HCT116 (cell line): ENCODE data around the gene ACTN2. TPM values are rescaled to one million over a fixed set of nuclear protein-coding genes. Genes with fewer than 3 reads are reported as not detected.

Experiments used
- ATAC-seq: fragments of 200-7000 bp; cut with Tn5 transposase; 2 replicates; pipeline ENCODE4 v1.9.1; 2020; ENCODE audit warnings: mild to moderate bottlenecking, moderate library complexity
- BruUV-seq: library from RNA; stranded (reverse); fragments of 400-500 nt; replicated peaks from 2 replicates; lab custom pipeline; 2021; lab: Mats Ljungman, UMichigan
- CTCF ChIA-PET: fragments of 300-600 bp; sonication (Branson Sonifier 250); formaldehyde crosslinking; loops from one replicate; lab custom pipeline; 2021; ENCODE audit warnings: antibody characterized with exemption; lab: Charles Lee
- POLR2A ChIA-PET: fragments of 300-600, 350-600 bp; sonication (Branson Sonifier 250); formaldehyde crosslinking; loops from one replicate; lab custom pipeline; 2021; ENCODE audit warnings: antibody characterized with exemption; lab: Charles Lee
- RAD21 ChIA-PET, 2 experiments: fragments of 300-600 bp; sonication (Branson Sonifier 250); formaldehyde crosslinking; loops; one replicate each; lab custom pipeline; 2023; ENCODE audit warnings: low total read pairs in 2 of 2; ENCODE audit not compliant: uncharacterized antibody in 2 of 2, unreplicated experiment in 2 of 2, low non-redundant PET in 1 of 2; lab: Charles Lee
- DNase-seq: peaks from one replicate; pipeline ENCODE4 v3.0.0-alpha.2; 2010; ENCODE audit warnings: low read depth, low spot score
- H2AFZ ChIP-seq: fragments of 200-600 bp; shearing (Covaris generic), sonication (generic); 2 replicates; pipeline ENCODE4 v1.6.1; 2017; ENCODE audit warnings: low read depth, mixed run types, mixed read lengths, antibody characterized with exemption, low read length; ENCODE audit not compliant: poor library complexity, severe bottlenecking
- H3K27ac ChIP-seq: 2 replicates; pipeline ENCODE4 v1.5.1; 2012; ENCODE audit warnings: low read depth, low read length
- H3K27me3 ChIP-seq: fragments of 200-600 bp; sonication (generic); 2 replicates; pipeline ENCODE4 v1.6.1; 2016; ENCODE audit warnings: mixed run types, low read length, mixed read lengths; ENCODE audit not compliant: insufficient read depth
- H3K36me3 ChIP-seq, 2 experiments: fragments of 200-500 bp in 1 of 2; fragments of 200-600 bp in 1 of 2; sonication (Bioruptor generic) in 1 of 2; sonication (generic) in 1 of 2; 2 replicates each; pipeline versions ENCODE4 v1.5.1 to v1.6.1; 2014 to 2016; ENCODE audit warnings: low read length in 2 of 2, inconsistent platforms in 1 of 2, mixed read lengths in 1 of 2, mixed run types in 1 of 2; ENCODE audit not compliant: insufficient read depth in 2 of 2, control insufficient read depth in 1 of 2
- H3K4me1 ChIP-seq, 2 experiments: fragments of 200-600 bp in 1 of 2; sonication (generic) in 1 of 2; 2 replicates each; pipeline versions ENCODE4 v1.5.1 to v1.6.1; 2012 to 2017; ENCODE audit warnings: low read length in 2 of 2, inconsistent platforms in 1 of 2, mild to moderate bottlenecking in 1 of 2, mixed read lengths in 1 of 2, mixed run types in 1 of 2, moderate library complexity in 1 of 2; ENCODE audit not compliant: insufficient read depth in 2 of 2, control insufficient read depth in 1 of 2
- H3K4me2 ChIP-seq: fragments of 200-600 bp; sonication (generic); 2 replicates; pipeline ENCODE4 v1.6.1; 2017; ENCODE audit warnings: mixed run types, low read length, mixed read lengths
- H3K4me3 ChIP-seq, 2 experiments: fragments of 200-600 bp in 1 of 2; sonication (generic) in 1 of 2; replicated peaks in 1 of 2; 2 replicates each; pipeline ENCODE4 v1.5.1; 2011 to 2016; ENCODE audit warnings: low read length in 2 of 2, control low read depth in 1 of 2, low read depth in 1 of 2, mild to moderate bottlenecking in 1 of 2, mixed read lengths in 1 of 2, mixed run types in 1 of 2
- H3K79me2 ChIP-seq: fragments of 200-600 bp; sonication (generic); 2 replicates; pipeline ENCODE4 v1.6.1; 2017; ENCODE audit warnings: mild to moderate bottlenecking, mixed run types, low read length, moderate library complexity, mixed read lengths; ENCODE audit not compliant: insufficient read depth
- H3K9ac ChIP-seq: fragments of 200-600 bp; sonication (generic); 2 replicates; pipeline ENCODE4 v1.6.1; 2016; ENCODE audit warnings: low read length, mixed read lengths
- H3K9me2 ChIP-seq: fragments of 200-600 bp; sonication (generic), shearing (Covaris generic); 2 replicates; pipeline ENCODE4 v1.6.1; 2017; ENCODE audit warnings: mixed run types, mild to moderate bottlenecking, moderate library complexity; ENCODE audit not compliant: insufficient read depth
- H3K9me3 ChIP-seq, 2 experiments: fragments of 200-500 bp in 1 of 2; fragments of 200-600 bp in 1 of 2; sonication (Bioruptor generic) in 1 of 2; sonication (generic) in 1 of 2; 2 replicates each; pipeline ENCODE4 v1.6.1; 2014 to 2017; ENCODE audit warnings: low read length in 2 of 2, mixed read lengths in 2 of 2, inconsistent platforms in 1 of 2, low read depth in 1 of 2, mild to moderate bottlenecking in 1 of 2, mixed run types in 1 of 2, moderate library complexity in 1 of 2; ENCODE audit not compliant: control insufficient read depth in 1 of 2, insufficient read depth in 1 of 2
- H4K20me1 ChIP-seq: fragments of 200-600 bp; sonication (generic), shearing (Covaris generic); 2 replicates; pipeline ENCODE4 v1.6.1; 2017; ENCODE audit warnings: mixed run types, mild to moderate bottlenecking, moderate library complexity; ENCODE audit not compliant: insufficient read depth
- CBX3 ChIP-seq: IDR thresholded peaks from 2 replicates; pipeline ENCODE4 v1.6.1; 2012; ENCODE audit warnings: low read depth
- CEBPB ChIP-seq: IDR thresholded peaks from 2 replicates; pipeline ENCODE4 v1.6.1; 2012; ENCODE audit warnings: low read depth
- EGR1 ChIP-seq: IDR thresholded peaks from 2 replicates; pipeline ENCODE4 v1.6.1; 2012; ENCODE audit warnings: low read depth
- FOSL1 ChIP-seq: IDR thresholded peaks from 2 replicates; pipeline ENCODE4 v1.6.1; 2012; ENCODE audit warnings: low read depth
- JUND ChIP-seq: IDR thresholded peaks from 2 replicates; pipeline ENCODE4 v1.6.1; 2012
- POLR2A ChIP-seq: IDR thresholded peaks from 2 replicates; pipeline ENCODE4 v1.7.0; 2011; ENCODE audit warnings: borderline replicate concordance; ENCODE audit not compliant: insufficient read depth, insufficient read length; ENCODE audit errors: extremely low read depth
- POLR2AphosphoS5 ChIP-seq: IDR thresholded peaks from 2 replicates; pipeline ENCODE4 v1.6.1; 2011; ENCODE audit warnings: mild to moderate bottlenecking, low read depth, low read length, moderate library complexity
- RAD21 ChIP-seq: IDR thresholded peaks from 2 replicates; pipeline ENCODE4 v1.6.1; 2012; ENCODE audit warnings: low read depth, mild to moderate bottlenecking
- SIN3A ChIP-seq: IDR thresholded peaks from 2 replicates; pipeline ENCODE4 v1.6.1; 2012; ENCODE audit warnings: low read depth
- SP1 ChIP-seq: IDR thresholded peaks from 2 replicates; pipeline ENCODE4 v1.6.1; 2012; ENCODE audit warnings: low read depth
- SRF ChIP-seq: IDR thresholded peaks from 2 replicates; pipeline ENCODE4 v1.6.1; 2012; ENCODE audit warnings: low read depth
- YY1 ChIP-seq: IDR thresholded peaks from 2 replicates; pipeline ENCODE4 v1.6.1; 2011; ENCODE audit warnings: low read length, low read depth, moderate library complexity, mild to moderate bottlenecking; ENCODE audit not compliant: insufficient replicate concordance; ENCODE audit errors: extremely low read depth
- ZFX ChIP-seq: fragments of 450-650 bp; IDR thresholded peaks from 2 replicates; pipeline ENCODE4 v1.6.1; 2017
- ZNF274 ChIP-seq: fragments of 200-500 bp; sonication (Bioruptor generic); IDR thresholded peaks from 2 replicates; pipeline ENCODE4 v1.6.1; 2014; ENCODE audit warnings: mild to moderate bottlenecking, low read depth, low read length, inconsistent platforms
- intact Hi-C: fragments of 100-400 bp; cut with micrococcal nuclease; formaldehyde crosslinking; loops from 2 replicates; pipeline ENCODE4 v1.10.0; 2022
- total RNA-seq: library from RNA; stranded (reverse); gene quantifications from one replicate; pipeline ENCODE4 v1.2.1, GENCODE V29; 2021; ENCODE audit not compliant: unreplicated experiment
- TF ChIP-seq, protein P1 (sequence below): IDR thresholded peaks from 2 replicates; pipeline ENCODE4 v1.6.1; 2012; ENCODE audit warnings: low read depth
- TF ChIP-seq, protein P2 (sequence below), 3 experiments: fragments of 200-600 bp in 1 of 3; sonication (generic) in 1 of 3; IDR thresholded peaks in 2 of 3; conservative IDR thresholded peaks in 1 of 3; 2 replicates each; pipeline ENCODE4 v1.5.1; 2012 to 2017; ENCODE audit warnings: low read depth in 2 of 3, low read length in 2 of 3, antibody characterized with exemption in 1 of 3, borderline replicate concordance in 1 of 3, control low read depth in 1 of 3, mild to moderate bottlenecking in 1 of 3, mixed read lengths in 1 of 3, mixed run types in 1 of 3, moderate library complexity in 1 of 3; ENCODE audit not compliant: insufficient read depth in 1 of 3
- TF ChIP-seq, protein P3 (sequence below): IDR thresholded peaks from 2 replicates; pipeline ENCODE4 v1.6.1; 2012
- TF ChIP-seq, protein P4 (sequence below): IDR thresholded peaks from 2 replicates; pipeline ENCODE4 v1.6.1; 2011; ENCODE audit warnings: mild to moderate bottlenecking, low read length, moderate library complexity; ENCODE audit not compliant: insufficient replicate concordance; ENCODE audit errors: extremely low read depth
- TF ChIP-seq, protein P5 (sequence below): IDR thresholded peaks from 2 replicates; pipeline ENCODE4 v1.6.1; 2012

ACTN2 gene
- total RNA-seq, 1 experiment from 2014 or later, result 0.20 TPM

DNA sequence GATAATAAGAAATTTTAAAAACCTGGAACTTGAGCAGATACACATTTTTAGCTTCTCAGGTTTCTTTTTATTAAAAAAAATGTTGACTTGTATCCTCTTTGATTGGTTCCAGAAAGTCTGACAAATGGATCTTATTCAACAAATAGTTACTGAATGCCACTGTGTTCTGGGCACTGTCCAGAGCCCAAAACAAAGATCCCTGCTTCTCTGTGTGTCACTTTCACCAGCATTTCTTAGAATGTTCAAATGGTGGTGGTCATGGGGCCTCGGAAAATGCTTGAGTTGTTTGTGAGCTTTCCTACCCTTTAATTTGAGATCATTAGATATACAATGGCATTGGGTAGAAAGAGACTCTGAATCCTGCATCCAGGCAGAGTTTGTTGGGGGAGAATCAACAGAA, 19.9 kb downstream of the ACTN2 start:
- BruUV-seq, result no TSS peak
- ChIA-PET RAD21 (no interaction called here), POLR2A (no interaction called here)

More for the DNA sequence above, 19.9 kb downstream of the ACTN2 start:
- H2AFZ ChIP-seq, result no peak overlapping the region
- no peak overlapping the region for H3K27ac ChIP-seq
- no peaks in the 10 kb centered on the region for H4K20me1 ChIP-seq
- no peaks in the 10 kb centered on the region for H3K4me1 ChIP-seq
- H3K36me3 ChIP-seq, result no peaks in the 10 kb centered on the region
- no peak overlapping the region for H3K4me2 ChIP-seq
- TF ChIP-seq POLR2A (no peak), CEBPB (no peak), POLR2AphosphoS5 (no peak), EGR1 (no peak), FOSL1 (no peak), SIN3A (no peak), RAD21 (no peak), YY1 (no peak), JUND (no peak), ZFX (no peak), SP1 (no peak), ZNF274 (no peak), CBX3 (no peak), SRF (no peak)
- TF ChIP-seq, protein P1, sequence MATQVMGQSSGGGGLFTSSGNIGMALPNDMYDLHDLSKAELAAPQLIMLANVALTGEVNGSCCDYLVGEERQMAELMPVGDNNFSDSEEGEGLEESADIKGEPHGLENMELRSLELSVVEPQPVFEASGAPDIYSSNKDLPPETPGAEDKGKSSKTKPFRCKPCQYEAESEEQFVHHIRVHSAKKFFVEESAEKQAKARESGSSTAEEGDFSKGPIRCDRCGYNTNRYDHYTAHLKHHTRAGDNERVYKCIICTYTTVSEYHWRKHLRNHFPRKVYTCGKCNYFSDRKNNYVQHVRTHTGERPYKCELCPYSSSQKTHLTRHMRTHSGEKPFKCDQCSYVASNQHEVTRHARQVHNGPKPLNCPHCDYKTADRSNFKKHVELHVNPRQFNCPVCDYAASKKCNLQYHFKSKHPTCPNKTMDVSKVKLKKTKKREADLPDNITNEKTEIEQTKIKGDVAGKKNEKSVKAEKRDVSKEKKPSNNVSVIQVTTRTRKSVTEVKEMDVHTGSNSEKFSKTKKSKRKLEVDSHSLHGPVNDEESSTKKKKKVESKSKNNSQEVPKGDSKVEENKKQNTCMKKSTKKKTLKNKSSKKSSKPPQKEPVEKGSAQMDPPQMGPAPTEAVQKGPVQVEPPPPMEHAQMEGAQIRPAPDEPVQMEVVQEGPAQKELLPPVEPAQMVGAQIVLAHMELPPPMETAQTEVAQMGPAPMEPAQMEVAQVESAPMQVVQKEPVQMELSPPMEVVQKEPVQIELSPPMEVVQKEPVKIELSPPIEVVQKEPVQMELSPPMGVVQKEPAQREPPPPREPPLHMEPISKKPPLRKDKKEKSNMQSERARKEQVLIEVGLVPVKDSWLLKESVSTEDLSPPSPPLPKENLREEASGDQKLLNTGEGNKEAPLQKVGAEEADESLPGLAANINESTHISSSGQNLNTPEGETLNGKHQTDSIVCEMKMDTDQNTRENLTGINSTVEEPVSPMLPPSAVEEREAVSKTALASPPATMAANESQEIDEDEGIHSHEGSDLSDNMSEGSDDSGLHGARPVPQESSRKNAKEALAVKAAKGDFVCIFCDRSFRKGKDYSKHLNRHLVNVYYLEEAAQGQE, result no peak
- TF ChIP-seq, protein P2, sequence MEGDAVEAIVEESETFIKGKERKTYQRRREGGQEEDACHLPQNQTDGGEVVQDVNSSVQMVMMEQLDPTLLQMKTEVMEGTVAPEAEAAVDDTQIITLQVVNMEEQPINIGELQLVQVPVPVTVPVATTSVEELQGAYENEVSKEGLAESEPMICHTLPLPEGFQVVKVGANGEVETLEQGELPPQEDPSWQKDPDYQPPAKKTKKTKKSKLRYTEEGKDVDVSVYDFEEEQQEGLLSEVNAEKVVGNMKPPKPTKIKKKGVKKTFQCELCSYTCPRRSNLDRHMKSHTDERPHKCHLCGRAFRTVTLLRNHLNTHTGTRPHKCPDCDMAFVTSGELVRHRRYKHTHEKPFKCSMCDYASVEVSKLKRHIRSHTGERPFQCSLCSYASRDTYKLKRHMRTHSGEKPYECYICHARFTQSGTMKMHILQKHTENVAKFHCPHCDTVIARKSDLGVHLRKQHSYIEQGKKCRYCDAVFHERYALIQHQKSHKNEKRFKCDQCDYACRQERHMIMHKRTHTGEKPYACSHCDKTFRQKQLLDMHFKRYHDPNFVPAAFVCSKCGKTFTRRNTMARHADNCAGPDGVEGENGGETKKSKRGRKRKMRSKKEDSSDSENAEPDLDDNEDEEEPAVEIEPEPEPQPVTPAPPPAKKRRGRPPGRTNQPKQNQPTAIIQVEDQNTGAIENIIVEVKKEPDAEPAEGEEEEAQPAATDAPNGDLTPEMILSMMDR (IDR thresholded peaks at IDR 0.05 in 2 of 3, conservative IDR thresholded peaks at IDR 0.05 in 1 of 3; ENCODE audit: borderline replicate concordance in 1 of 3, insufficient read depth in 1 of 3, low read depth in 2 of 3, low read length in 2 of 3), result no peak
- TF ChIP-seq, protein P3, sequence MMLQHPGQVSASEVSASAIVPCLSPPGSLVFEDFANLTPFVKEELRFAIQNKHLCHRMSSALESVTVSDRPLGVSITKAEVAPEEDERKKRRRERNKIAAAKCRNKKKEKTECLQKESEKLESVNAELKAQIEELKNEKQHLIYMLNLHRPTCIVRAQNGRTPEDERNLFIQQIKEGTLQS, result no peak
- TF ChIP-seq, protein P4, sequence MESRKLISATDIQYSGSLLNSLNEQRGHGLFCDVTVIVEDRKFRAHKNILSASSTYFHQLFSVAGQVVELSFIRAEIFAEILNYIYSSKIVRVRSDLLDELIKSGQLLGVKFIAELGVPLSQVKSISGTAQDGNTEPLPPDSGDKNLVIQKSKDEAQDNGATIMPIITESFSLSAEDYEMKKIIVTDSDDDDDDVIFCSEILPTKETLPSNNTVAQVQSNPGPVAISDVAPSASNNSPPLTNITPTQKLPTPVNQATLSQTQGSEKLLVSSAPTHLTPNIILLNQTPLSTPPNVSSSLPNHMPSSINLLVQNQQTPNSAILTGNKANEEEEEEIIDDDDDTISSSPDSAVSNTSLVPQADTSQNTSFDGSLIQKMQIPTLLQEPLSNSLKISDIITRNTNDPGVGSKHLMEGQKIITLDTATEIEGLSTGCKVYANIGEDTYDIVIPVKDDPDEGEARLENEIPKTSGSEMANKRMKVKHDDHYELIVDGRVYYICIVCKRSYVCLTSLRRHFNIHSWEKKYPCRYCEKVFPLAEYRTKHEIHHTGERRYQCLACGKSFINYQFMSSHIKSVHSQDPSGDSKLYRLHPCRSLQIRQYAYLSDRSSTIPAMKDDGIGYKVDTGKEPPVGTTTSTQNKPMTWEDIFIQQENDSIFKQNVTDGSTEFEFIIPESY, result no peak
- TF ChIP-seq, protein P5, sequence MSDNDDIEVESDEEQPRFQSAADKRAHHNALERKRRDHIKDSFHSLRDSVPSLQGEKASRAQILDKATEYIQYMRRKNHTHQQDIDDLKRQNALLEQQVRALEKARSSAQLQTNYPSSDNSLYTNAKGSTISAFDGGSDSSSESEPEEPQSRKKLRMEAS, result no peak
- no peaks in the 10 kb centered on the region for H3K9me3 ChIP-seq
- CTCF ChIA-PET, result no interaction called here
- H3K27me3 ChIP-seq, result peaks cover 5% of the 10 kb centered on the region; the same call in 1 of the 2 replicates
- no peaks in the 10 kb centered on the region for H3K79me2 ChIP-seq
- intact Hi-C loops, result no loop called here
- DNase-seq (no peak), ATAC-seq (no peak)
- H3K4me3 ChIP-seq, result no peak overlapping the region
- no peak overlapping the region for H3K9ac ChIP-seq
- H3K9me2 ChIP-seq, result no peaks in the 10 kb centered on the region
